Mesenchymal stem cell (in vitro differentiated cells and primary cell): ENCODE data around the gene CRYL1.
A peak's percentile ranks its signal among the peaks of the same experiment; 100 is the strongest.

Source experiments
- DNase-seq: peaks from one replicate; pipeline ENCODE4 v3.0.0-alpha.2; 2013
- H2AFZ ChIP-seq: one replicate; pipeline ENCODE4 v1.6.1; 2013; ENCODE audit warnings: low read depth, mild to moderate bottlenecking, control low read depth, inconsistent platforms, low read length, moderate library complexity
- H2AK5ac ChIP-seq: 2 replicates; pipeline ENCODE4 v1.6.1; 2013; ENCODE audit warnings: low read length, moderate library complexity, mild to moderate bottlenecking, inconsistent platforms; ENCODE audit not compliant: severe bottlenecking
- H2BK120ac ChIP-seq: one replicate; pipeline ENCODE4 v1.6.1; 2013; ENCODE audit warnings: low read depth, mild to moderate bottlenecking, inconsistent platforms, low read length, moderate library complexity
- H2BK12ac ChIP-seq, 2 experiments: one replicate each; pipeline ENCODE4 v1.6.1; 2013; ENCODE audit warnings: inconsistent platforms in 2 of 2, low read length in 2 of 2, mild to moderate bottlenecking in 2 of 2, moderate library complexity in 2 of 2, control low read depth in 1 of 2
- H2BK15ac ChIP-seq: one replicate; pipeline ENCODE4 v1.6.1; 2013; ENCODE audit warnings: mild to moderate bottlenecking, low read depth, inconsistent platforms; ENCODE audit not compliant: poor library complexity, severe bottlenecking
- H2BK5ac ChIP-seq: 2 replicates; pipeline ENCODE4 v1.6.1; 2013; ENCODE audit warnings: low read depth, mild to moderate bottlenecking, low read length, control low read depth, inconsistent platforms; ENCODE audit not compliant: poor library complexity, severe bottlenecking
- H3K14ac ChIP-seq, 2 experiments: one replicate each; pipeline ENCODE4 v1.6.1; 2013; ENCODE audit warnings: inconsistent platforms in 2 of 2, low read length in 2 of 2, control low read depth in 1 of 2, mild to moderate bottlenecking in 1 of 2, moderate library complexity in 1 of 2
- H3K18ac ChIP-seq, 2 experiments: one replicate each; pipeline ENCODE4 v1.6.1; 2013; ENCODE audit warnings: inconsistent platforms in 2 of 2, low read length in 2 of 2, control low read depth in 1 of 2, low read depth in 1 of 2, mild to moderate bottlenecking in 1 of 2
- H3K23ac ChIP-seq, 2 experiments: one replicate each; pipeline ENCODE4 v1.6.1; 2013; ENCODE audit warnings: inconsistent platforms in 2 of 2, low read length in 2 of 2, mild to moderate bottlenecking in 2 of 2, moderate library complexity in 2 of 2, control low read depth in 1 of 2
- H3K27ac ChIP-seq: 2 replicates; pipeline ENCODE4 v1.5.1; 2013; ENCODE audit warnings: mild to moderate bottlenecking, moderate library complexity, low read length, control low read depth, inconsistent platforms; ENCODE audit not compliant: poor library complexity, severe bottlenecking
- H3K27me3 ChIP-seq, 2 experiments: 2 replicates each; pipeline versions ENCODE4 v1.6.1 to v1.7.0; 2013; ENCODE audit warnings: low read length in 2 of 2, mild to moderate bottlenecking in 2 of 2, moderate library complexity in 2 of 2, control low read depth in 1 of 2, inconsistent platforms in 1 of 2; ENCODE audit not compliant: control insufficient read depth in 1 of 2, insufficient read depth in 1 of 2
- H3K36me3 ChIP-seq, 2 experiments: 2 replicates each; pipeline versions ENCODE4 v1.6.1 to v1.7.0; 2013; ENCODE audit warnings: low read length in 2 of 2, control low read depth in 1 of 2, inconsistent platforms in 1 of 2, low read depth in 1 of 2, mild to moderate bottlenecking in 1 of 2; ENCODE audit not compliant: insufficient read depth in 2 of 2, control insufficient read depth in 1 of 2
- H3K4ac ChIP-seq, 2 experiments: one replicate each; pipeline ENCODE4 v1.6.1; 2013; ENCODE audit warnings: inconsistent platforms in 2 of 2, low read length in 2 of 2, mild to moderate bottlenecking in 2 of 2, moderate library complexity in 2 of 2, control low read depth in 1 of 2, low read depth in 1 of 2
- H3K4me1 ChIP-seq: 2 replicates; pipeline ENCODE4 v1.6.1; 2013; ENCODE audit warnings: low read depth, low read length, control low read depth; ENCODE audit not compliant: control insufficient read depth, insufficient read depth
- H3K4me2 ChIP-seq: 2 replicates; pipeline ENCODE4 v1.6.1; 2013; ENCODE audit warnings: low read length, mild to moderate bottlenecking, inconsistent platforms; ENCODE audit not compliant: poor library complexity, severe bottlenecking
- H3K4me3 ChIP-seq, 2 experiments: 2 replicates each; pipeline versions ENCODE4 v1.5.1 to v1.7.0; 2013; ENCODE audit warnings: low read length in 2 of 2, mild to moderate bottlenecking in 2 of 2, control low read depth in 1 of 2, low read depth in 1 of 2; ENCODE audit not compliant: insufficient read depth in 1 of 2
- H3K79me1 ChIP-seq: replicated peaks from 2 replicates; pipeline ENCODE4 v1.6.1; 2013; ENCODE audit warnings: mild to moderate bottlenecking, control low read depth, low read length, inconsistent platforms; ENCODE audit not compliant: poor library complexity, severe bottlenecking
- H3K9ac ChIP-seq: 2 replicates; pipeline ENCODE4 v1.7.0; 2013; ENCODE audit warnings: mild to moderate bottlenecking, low read length, moderate library complexity
- H3K9me3 ChIP-seq: 2 replicates; pipeline ENCODE4 v1.7.0; 2013; ENCODE audit warnings: mild to moderate bottlenecking, low read length; ENCODE audit not compliant: control insufficient read depth
- H4K8ac ChIP-seq: one replicate; pipeline ENCODE4 v1.6.1; 2013; ENCODE audit warnings: inconsistent platforms, mild to moderate bottlenecking, low read length, moderate library complexity
- H4K91ac ChIP-seq: one replicate; pipeline ENCODE4 v1.6.1; 2013; ENCODE audit warnings: mild to moderate bottlenecking, low read length, inconsistent platforms
- WGBS: methylation state at CpG from one replicate; pipeline ENCODE4 v1.1.7; 2013; ENCODE audit warnings: mixed read lengths; 5-methylcytosine and 5-hydroxymethylcytosine counted together

CRYL1 gene

GRCh38 chr13:20498659-20499058 is 27.0 kb downstream of the CRYL1 start:
- Histone ChIP-seq H2BK5ac (no peak overlapping the region), H3K4me2 (no peak overlapping the region), H3K14ac (no peak overlapping the region), H2BK120ac (no peak overlapping the region), H3K4me3 (no peak overlapping the region), H2AK5ac (no peak overlapping the region), H3K27ac (no peak overlapping the region), H3K9me3 (no peaks in the 10 kb centered on the region), H2AFZ (no peak overlapping the region), H3K18ac (no peak overlapping the region), H4K8ac (no peak overlapping the region), H4K91ac (no peak overlapping the region), H3K4ac (no peak overlapping the region), H3K4me1 (peaks cover 2% of the 10 kb centered on the region), H3K9ac (no peak overlapping the region), H3K23ac (no peak overlapping the region), H3K36me3 (peaks cover 2 to 11% of the 10 kb centered on the region in 2 experiments), H3K27me3 (no peaks in the 10 kb centered on the region), H2BK15ac (no peak overlapping the region), H3K79me1 (no peaks in the 10 kb centered on the region), H2BK12ac (no peak overlapping the region)
- DNase-seq, result no peak

- H4K8ac ChIP-seq, result no peak overlapping the region
- H3K9me3 ChIP-seq, result no peaks in the 10 kb centered on the region
- no peaks in the 10 kb centered on the region for H3K27me3 ChIP-seq
- no peak overlapping the region for H2AFZ ChIP-seq
- no peak overlapping the region for H2AK5ac ChIP-seq
- no peak overlapping the region for H2BK15ac ChIP-seq
- no peak for DNase-seq
- H4K91ac ChIP-seq, result no peak overlapping the region
- peak overlapping the region in 1 of 2 experiments; percentile 90 for H3K14ac ChIP-seq
- no peak overlapping the region for H2BK120ac ChIP-seq
- H3K4ac ChIP-seq, result no peak overlapping the region
- H2BK12ac ChIP-seq, result no peak overlapping the region
- H3K4me1 ChIP-seq, result peaks cover 2% of the 10 kb centered on the region
- no peak overlapping the region for H2BK5ac ChIP-seq
- no peak overlapping the region for H3K18ac ChIP-seq
- H3K23ac ChIP-seq, result no peak overlapping the region
- no peaks in the 10 kb centered on the region for H3K79me1 ChIP-seq
- H3K27ac ChIP-seq, result no peak overlapping the region
- WGBS, result 32% methylated on average over 3 of the region's 5 CpGs
- peaks cover 2 to 9% of the 10 kb centered on the region in 2 experiments for H3K36me3 ChIP-seq
- no peak overlapping the region for H3K4me3 ChIP-seq
- H3K9ac ChIP-seq, result no peak overlapping the region
- no peak overlapping the region for H3K4me2 ChIP-seq
Measured at GRCh38 chr13:20498129-20498528, 27.5 kb downstream of the CRYL1 start.

- Histone ChIP-seq H3K36me3 (peaks cover 2 to 9% of the 10 kb centered on the region in 2 experiments), H3K27ac (no peak overlapping the region), H3K4ac (no peak overlapping the region), H3K18ac (no peak overlapping the region), H2BK120ac (no peak overlapping the region), H3K9me3 (no peaks in the 10 kb centered on the region), H3K4me1 (peaks cover 2% of the 10 kb centered on the region), H3K9ac (no peak overlapping the region), H2BK12ac (no peak overlapping the region), H4K8ac (peak overlapping the region; percentile 29), H2BK15ac (no peak overlapping the region), H3K23ac (peak overlapping the region in 1 of 2 experiments; percentile 46), H4K91ac (no peak overlapping the region), H2BK5ac (no peak overlapping the region), H3K14ac (peak overlapping the region in 1 of 2 experiments; percentile 62), H3K4me3 (no peak overlapping the region), H3K4me2 (no peak overlapping the region), H2AFZ (no peak overlapping the region), H3K79me1 (no peaks in the 10 kb centered on the region), H3K27me3 (no peaks in the 10 kb centered on the region), H2AK5ac (no peak overlapping the region)
- no peak for DNase-seq
- WGBS, result 80% methylated on average over 9 of the region's 10 CpGs
Measured at GRCh38 chr13:20497006-20497775, 28.5 kb downstream of the CRYL1 start.

- Histone ChIP-seq H3K27ac (no peak overlapping the region), H3K9ac (peak overlapping the region; percentile 84)
Measured at GRCh38 chr13:20495087-20496023, 30.3 kb downstream of the CRYL1 start.

More at GRCh38 chr13:20495087-20496023, 30.3 kb downstream of the CRYL1 start:
- no peak overlapping the region for H2BK12ac ChIP-seq
- DNase-seq, result peak; percentile 70
- H3K14ac ChIP-seq, result no peak overlapping the region
- peak overlapping the region in 1 of 2 experiments; percentile 14 for H3K18ac ChIP-seq
- peak overlapping the region; percentile 68 for H3K4me2 ChIP-seq
- H3K36me3 ChIP-seq, result peaks cover 0 to 2% of the 10 kb centered on the region in 2 experiments
- WGBS, result 48% methylated on average over 14 of the region's 14 CpGs
- H3K27me3 ChIP-seq, result no peaks in the 10 kb centered on the region
- no peak overlapping the region for H2AFZ ChIP-seq
- no peaks in the 10 kb centered on the region for H3K9me3 ChIP-seq
- H3K23ac ChIP-seq, result no peak overlapping the region
- H3K79me1 ChIP-seq, result no peaks in the 10 kb centered on the region
- H4K8ac ChIP-seq, result no peak overlapping the region
- H3K4me3 ChIP-seq, result peak overlapping the region in 1 of 2 experiments; percentile 17
- no peak overlapping the region for H2BK120ac ChIP-seq
- H2AK5ac ChIP-seq, result no peak overlapping the region
- H3K4ac ChIP-seq, result no peak overlapping the region
- no peak overlapping the region for H2BK5ac ChIP-seq
- no peak overlapping the region for H2BK15ac ChIP-seq
- no peak overlapping the region for H4K91ac ChIP-seq
- peaks cover 2% of the 10 kb centered on the region for H3K4me1 ChIP-seq
